Measurements from ENCODE around the gene FZR1.
"Not testable (repeated sequence)": the region's sequence is repeated elsewhere in the genome, so short reads cannot be mapped to it uniquely, and the experiment has no call there.

Gene FZR1

DNA sequence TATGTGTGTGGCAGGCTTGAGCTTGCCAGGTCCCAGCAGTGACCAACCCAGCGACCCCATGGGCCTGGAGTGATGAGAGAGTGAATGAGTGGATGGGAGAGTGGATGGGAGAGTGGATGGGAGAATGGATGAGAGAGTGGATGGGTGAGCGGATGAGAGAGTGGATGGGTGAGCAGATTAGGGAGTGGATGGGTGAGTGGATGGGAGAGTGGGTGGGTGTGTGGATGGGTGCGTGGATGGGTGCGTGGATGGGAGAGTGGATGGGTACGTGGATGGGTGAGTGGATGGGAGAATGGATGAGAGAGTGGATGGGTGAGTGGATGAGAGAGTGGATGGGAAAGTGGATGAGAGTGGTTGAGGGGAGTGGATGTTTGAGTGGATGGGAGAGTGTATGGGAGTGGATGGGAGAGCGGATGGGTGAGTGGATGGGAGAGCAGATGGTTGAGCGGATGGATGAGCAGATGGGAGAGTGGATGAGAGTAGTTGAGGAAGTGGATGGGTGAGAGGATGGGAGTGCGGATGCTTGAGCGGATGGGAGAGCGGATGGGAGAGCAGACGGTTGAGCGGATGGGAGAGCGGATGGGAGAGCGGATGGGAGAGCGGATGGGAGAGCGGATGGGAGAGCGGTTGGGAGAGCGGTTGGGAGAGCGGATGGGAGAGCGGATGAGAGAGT lies 22.6 kb downstream of the FZR1 start:
- no peak for DNase-seq

DNA sequence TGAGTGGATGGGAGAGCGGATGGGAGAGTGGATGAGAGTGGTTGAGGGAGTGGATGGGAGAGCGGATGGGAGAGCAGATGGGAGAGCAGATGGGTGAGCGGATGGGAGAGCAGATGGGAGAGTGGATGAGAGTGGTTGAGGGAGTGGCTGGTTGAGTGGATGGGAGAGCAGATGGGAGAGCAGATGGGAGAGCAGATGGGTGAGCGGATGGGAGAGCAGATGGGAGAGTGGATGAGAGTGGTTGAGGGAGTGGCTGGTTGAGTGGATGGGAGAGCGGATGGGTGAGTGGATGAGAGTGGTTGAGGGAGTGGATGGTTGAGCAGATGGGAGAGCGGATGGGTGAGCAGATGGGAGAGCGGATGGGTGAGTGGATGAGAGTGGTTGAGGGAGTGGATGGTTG lies 23.2 kb downstream of the FZR1 start:
- DNase-seq = not testable (repeated sequence)

GRCh38 chr19:3530389-3530788 lies 24.3 kb downstream of the FZR1 start:
- DNase-seq = no peak

DNA sequence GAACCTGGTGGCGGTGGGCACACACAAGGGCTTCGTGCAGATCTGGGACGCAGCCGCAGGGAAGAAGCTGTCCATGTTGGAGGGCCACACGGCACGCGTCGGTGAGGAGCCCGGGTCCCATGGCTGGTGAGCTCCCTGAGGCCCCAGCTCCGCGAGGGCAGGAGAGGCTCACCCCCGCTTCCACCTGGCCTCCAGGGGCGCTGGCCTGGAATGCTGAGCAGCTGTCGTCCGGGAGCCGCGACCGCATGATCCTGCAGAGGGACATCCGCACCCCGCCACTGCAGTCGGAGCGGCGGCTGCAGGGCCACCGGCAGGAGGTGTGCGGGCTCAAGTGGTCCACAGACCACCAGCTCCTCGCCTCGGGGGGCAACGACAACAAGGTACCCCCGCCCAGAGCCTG lies 25.6 kb downstream of the FZR1 start:
- DNase-seq = no peak

DNA sequence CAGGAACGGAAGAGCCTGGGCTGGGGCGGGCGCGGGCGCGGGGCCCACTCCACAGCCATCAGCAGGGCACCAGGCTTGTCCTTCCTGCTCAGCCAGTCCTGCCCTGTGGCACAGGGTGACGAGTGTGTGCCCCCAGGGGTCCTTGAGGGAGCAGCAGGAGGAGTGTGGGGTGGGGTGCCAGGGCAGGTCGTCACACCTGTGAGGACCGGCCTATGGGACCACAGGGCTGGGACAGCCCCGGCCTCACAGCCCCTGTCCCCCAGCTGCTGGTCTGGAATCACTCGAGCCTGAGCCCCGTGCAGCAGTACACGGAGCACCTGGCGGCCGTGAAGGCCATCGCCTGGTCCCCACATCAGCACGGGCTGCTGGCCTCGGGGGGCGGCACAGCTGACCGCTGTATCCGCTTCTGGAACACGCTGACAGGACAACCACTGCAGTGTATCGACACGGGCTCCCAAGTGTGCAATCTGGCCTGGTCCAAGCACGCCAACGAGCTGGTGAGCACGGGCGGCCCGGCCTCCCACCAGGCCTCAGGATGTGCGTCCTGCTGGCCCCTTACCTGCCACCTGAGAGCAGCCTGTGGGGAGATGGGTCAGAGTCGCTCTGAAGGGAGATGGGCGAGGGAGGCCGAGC lies 26.2 kb downstream of the FZR1 start:
- no peak for DNase-seq

- no peak for DNase-seq
These were observed 26.9 kb downstream of the FZR1 start for GRCh38 chr19:3533033-3533432.

- no peak for DNase-seq
These were observed 27.6 kb downstream of the FZR1 start for GRCh38 chr19:3533563-3534216.

DNA sequence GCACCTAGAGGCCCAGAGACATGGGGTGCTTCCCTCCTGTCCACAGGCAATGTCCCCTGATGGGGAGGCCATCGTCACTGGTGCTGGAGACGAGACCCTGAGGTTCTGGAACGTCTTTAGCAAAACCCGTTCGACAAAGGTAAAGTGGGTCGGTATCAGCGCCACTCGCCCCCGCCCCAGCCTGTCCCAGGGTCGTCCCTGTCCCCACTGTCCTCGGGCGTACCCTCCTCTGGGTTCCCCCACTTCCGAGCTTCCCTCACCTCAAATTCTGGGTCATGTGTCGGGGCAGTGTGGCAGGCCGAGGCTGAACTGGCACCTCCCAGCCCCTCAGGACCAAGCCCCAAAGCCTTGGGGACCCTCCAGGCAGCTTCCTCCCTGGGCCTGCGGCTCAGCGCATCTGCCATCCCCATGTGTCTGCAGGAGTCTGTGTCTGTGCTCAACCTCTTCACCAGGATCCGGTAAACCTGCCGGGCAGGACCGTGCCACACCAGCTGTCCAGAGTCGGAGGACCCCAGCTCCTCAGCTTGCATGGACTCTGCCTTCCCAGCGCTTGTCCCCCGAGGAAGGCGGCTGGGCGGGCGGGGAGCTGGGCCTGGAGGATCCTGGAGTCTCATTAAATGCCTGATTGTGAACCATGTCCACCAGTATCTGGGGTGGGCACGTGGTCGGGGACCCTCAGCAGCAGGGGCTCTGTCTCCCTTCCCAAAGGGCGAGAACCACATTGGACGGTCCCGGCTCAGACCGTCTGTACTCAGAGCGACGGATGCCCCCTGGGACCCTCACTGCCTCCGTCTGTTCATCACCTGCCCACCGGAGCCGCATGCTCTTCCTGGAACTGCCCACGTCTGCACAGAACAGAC lies 28.5 kb downstream of the FZR1 start:
- DNase-seq = no peak

GRCh38 chr19:3535235-3535535 lies 29.1 kb downstream of the FZR1 start:
- no peak for DNase-seq

- no peak for DNase-seq
These were observed 29.5 kb downstream of the FZR1 start for GRCh38 chr19:3535563-3535965.

DNA sequence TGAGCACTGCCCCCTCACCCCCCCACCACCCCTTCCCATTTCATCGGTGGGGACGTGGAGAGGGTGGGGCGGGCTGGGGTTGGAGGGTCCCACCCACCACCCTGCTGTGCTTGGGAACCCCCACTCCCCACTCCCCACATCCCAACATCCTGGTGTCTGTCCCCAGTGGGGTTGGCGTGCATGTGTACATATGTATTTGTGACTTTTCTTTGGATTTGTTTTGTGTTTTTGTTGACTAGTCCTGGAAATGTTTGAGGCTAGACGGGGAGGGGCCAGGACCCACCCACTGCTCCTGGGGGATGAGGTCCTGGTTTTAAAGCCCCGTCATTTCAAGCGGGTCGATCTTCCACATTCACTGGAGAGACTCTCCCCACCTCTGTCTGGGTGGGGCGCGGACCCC lies 29.9 kb downstream of the FZR1 start:
- DNase-seq = no peak

GRCh38 chr19:3536429-3537100 lies 30.5 kb downstream of the FZR1 start:
- peak in 50 of 56 donors; percentile 12 to 84 (median 64) for DNase-seq

DNA sequence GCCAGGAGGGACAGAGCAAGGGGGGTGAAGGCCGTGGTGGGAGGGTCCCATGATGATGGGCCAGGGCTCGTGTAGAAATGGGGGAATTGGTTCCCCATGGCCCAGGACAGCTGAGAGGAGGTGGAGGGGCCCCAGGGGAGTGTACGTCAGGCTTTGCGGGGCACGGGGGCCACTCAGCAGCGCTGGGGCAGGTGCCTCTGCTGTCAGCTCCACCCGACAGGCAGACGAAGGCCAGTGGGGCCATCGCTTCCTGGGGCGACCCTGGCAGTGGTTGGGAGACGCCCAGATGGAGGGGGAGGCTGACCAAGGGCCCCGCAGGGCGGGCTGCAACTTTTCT lies 31.0 kb downstream of the FZR1 start:
- peak in 1 of 56 donors; percentile 43 for DNase-seq

DNA sequence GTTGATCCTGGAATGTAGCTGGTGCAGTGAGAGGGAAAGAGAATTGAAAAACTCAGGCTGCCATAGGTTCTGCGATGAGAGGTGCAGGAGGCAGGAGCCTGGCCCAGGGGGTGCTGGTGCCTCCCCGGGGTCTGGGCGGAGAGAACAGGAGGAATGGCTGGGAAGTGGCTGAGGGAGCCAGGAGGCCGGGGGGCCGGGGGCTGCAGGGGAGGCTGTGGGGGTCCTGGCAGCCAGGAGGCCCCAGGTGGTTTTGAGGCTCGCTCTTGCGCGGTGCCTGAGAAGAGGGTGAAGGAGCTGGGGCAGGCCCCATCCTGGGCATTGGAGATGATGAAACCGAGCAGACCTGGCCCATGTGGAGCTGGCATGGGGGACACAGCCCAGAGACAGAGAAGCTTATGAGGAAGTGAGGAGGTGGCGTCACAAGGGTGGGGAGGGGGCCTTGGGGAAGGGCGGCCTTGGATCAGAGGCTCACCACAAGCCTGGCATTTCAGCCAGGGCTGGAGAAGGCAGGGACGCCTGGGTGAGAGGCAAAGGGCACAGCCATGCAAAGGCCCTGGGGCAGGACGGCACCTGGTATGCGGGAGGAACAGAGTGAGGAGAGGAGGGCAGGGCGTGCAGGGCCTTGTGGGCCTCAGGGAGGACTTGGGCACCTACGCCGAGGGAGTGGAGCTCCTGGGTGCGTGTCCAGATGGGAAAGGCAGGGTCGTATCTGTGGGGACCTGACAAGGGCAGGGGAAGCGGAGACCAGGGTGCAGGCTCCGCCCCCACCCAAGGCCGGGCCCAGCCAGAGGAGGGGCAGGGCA lies 31.5 kb downstream of the FZR1 start:
- DNase-seq = peak in 4 of 56 donors; percentile 17 to 34 (median 25)

DNA sequence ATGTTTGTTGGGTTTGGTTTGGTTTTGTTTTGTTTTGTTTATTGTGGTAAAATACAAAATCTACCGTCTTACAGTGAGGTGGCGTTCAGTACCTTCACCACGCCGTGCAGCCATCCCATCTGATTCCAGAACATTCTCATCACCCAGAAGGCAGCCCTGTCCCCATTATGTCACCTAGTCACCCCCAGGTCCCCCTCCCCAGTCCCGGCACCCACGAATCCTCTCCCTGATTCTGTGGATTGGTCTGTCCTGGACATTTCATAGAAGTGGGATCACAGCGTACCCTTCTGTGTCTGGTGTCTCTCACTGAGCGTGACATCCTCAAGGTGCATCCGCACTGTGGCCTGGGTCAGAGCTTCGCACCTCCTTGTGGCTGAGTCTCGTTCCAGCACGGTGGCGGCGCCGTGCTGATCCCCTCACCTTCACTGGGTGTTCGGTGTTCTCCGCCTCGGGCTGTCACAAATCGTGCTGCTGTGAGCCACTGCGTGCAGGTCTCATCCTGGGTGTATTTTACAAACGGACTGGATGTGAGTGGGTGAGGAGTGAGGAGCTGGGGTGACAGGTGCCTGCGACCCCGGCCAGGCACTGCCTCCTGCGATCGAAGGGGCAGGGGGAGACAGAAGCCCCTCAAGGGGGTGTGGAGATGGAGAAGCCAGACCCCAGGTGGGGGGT lies 32.3 kb downstream of the FZR1 start:
- no peak for DNase-seq

- DNase-seq = peak in 15 of 56 donors; percentile 9 to 58 (median 25)
These were observed 33.0 kb downstream of the FZR1 start, which contains the start of gene TEKTIP1 for GRCh38 chr19:3538965-3539755. Gene TEKTIP1, plus strand, starts transcription at chr19:3539174. Its CDS starts 4 bp downstream, at chr19:3539178.

- DNase-seq = no peak
These were observed 33.6 kb downstream of the FZR1 start for GRCh38 chr19:3539756-3540118.

DNA sequence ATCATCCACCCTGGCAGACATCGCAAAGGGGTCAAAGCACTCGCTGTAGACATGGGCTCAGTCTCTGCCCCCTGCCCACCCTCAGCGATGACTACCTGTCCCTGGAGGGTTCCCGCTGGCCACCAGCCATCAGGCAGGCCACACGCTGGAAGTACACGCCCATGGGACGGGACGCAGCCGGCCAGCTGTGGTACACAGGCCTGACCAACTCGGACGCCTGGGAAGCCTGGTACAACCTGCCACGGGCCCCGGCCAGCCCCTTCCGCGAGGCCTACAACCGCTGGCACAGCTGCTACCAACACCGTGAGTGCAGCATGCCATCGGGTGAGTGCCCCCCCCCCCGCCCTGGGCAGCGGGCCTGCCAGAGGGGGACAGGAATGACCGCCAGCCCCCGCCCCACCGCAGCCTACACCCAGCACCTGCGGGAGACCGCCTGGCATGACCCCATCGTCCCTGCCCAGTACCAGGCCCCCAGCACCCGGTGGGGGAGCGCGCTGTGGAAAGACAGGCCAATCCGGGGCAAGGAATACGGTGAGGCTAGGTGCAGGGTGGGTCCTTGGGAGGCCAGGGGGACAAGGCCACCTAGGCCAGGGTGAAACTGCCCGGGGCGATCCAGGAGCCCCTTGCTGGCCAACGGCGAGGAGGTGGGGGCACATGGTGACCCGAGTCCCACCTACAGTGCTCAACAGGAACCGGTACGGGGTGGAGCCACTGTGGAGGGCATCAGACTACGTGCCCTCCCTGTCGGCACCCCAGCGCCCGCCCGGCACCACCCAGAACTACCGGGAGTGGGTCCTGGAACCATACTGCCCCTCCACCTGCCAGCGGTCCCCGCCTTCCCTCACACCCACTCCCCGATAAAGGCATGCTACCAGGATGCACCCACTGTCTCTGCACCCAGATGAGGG lies 37.3 kb downstream of the FZR1 start:
- DNase-seq = peak in 43 of 56 donors; percentile 9 to 88 (median 44)
